HG03108 (cell line): ENCODE results near the gene SHLD1.
A peak's percentile ranks its signal among the peaks of the same experiment; 100 is the strongest.
"Not testable (repeated sequence)": the region's sequence is repeated elsewhere in the genome, so short reads cannot be mapped to it uniquely, and the experiment has no call there.

ENCODE experiments used
- ATAC-seq: cut with Tn5 transposase; IDR thresholded peaks from one replicate; pipeline ENCODE4 v1.9.1; 2021; ENCODE audit warnings: moderate library complexity; ENCODE audit not compliant: unreplicated experiment

The SHLD1 gene

GRCh38 chr20:5779071-5779900 lies 29.1 kb downstream of the SHLD1 start:
- no peak for ATAC-seq

DNA sequence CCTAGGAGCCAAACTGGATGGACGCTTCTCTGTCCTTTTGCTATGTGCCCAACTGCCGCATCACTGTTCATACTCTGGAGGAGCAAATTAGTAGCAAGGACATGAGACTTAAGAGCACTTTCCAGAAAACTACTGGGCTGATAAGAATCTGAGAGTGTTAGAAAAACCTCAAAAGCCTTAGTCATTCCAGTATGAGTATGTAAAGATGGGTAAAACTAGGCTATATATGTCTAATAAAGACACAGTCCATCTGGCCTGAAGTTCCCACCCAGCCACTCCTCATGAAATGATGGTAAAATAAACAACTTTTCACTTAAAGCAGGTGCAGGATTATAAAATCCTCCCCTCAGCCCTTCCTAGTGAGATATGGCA lies 30.6 kb downstream of the SHLD1 start:
- no peak for ATAC-seq

- not testable (repeated sequence) for ATAC-seq
These were observed 31.2 kb downstream of the SHLD1 start for GRCh38 chr20:5781367-5781766.

- ATAC-seq = no peak
These were observed 31.9 kb downstream of the SHLD1 start for GRCh38 chr20:5781798-5782750.

DNA sequence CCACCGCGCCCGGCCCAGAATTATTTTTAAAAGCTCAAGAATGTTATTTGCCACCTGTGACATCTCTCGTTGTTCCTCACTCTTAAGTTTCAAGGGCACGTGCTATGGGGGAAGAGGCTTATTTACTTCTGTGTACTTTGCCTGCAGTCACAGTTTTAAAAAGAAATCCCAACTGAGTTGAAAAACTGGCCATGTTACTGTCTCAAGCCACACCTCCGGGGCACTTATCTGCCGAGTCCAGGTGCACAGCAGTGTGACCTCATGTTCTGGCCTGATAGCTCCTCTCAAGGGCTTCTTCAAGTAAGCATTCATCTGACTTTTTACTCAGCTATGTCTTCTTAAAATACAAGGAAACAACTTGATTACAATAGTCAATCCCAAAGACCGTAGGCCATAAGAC lies 34.5 kb downstream of the SHLD1 start:
- no peak for ATAC-seq

DNA sequence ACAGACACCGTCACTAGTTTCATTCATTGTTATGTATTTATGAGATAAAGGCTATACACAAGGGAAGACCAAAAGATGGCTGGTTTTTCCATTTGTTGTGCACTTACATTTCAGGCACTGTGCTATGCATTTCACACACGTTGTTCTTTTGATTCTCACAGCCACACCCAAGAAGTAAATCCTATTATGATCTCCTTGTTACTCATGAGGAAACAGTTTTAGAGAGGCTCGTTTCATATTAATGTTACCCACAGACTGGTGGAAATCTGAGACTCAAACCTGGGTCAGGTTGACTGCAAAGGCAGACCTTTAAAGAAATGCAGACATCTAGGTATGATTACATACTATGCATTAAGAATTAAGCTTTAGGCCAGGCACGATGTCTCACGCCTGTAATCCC lies 34.9 kb downstream of the SHLD1 start:
- ATAC-seq = no peak

DNA sequence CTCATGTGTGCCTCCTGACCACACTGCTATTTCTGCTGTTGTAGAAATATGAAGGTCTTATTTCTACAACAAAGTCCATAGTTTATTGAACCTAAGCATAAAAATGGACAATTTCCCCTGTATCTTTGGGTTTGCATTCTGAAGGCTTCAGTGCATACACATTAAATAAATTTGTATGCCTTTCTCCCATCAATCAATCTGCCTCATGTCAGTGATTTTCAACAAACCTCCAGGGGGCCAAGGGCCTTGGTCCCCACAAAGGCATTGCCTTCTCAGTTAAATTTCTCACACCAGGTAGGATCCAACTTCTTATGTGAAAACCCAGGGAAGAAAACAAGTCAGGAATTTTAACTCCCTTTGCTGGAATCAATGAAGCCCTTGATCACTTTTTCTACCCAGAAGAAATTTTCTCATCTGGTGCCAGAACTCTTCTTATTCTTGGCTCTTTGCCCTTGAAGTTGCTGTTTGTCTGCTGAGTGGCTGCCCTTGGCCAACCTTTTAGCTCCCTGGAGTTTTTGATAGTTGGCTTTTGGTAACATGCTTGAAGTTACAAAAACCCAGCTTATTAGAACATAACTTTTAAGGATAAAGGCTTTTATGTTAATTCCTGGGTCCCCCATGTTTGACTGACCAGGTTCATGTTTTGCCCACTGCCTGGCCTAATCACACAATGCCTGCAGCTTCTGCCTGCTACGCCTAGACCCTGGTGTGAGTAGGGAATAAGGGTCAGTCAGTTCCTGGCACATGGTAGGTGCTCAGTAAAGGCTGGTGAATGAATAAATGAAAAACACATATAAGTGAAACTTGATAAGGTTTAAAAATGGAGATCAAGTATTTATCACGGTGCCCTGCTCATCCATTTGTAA lies 37.0 kb downstream of the SHLD1 start:
- no peak for ATAC-seq

DNA sequence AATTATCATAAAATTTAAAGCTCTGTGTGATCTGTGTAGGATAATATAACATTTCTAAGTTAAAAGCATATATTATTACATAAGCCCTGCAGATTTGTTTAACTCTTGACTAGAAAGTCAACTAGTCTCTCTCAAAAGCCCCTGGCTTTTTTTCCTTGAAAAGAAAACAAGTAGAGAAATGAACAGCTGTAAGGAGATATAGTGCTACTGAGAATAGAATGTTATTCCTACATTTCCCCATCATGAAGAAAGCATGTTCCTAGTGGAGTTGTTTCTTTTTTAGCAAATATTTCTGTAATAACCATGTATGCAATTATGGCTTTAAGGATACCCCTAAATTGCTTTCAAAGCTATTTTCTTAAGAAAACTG lies 37.6 kb downstream of the SHLD1 start:
- no peak for ATAC-seq

GRCh38 chr20:5788385-5788895 lies 38.2 kb downstream of the SHLD1 start:
- peak; percentile 79 for ATAC-seq

DNA sequence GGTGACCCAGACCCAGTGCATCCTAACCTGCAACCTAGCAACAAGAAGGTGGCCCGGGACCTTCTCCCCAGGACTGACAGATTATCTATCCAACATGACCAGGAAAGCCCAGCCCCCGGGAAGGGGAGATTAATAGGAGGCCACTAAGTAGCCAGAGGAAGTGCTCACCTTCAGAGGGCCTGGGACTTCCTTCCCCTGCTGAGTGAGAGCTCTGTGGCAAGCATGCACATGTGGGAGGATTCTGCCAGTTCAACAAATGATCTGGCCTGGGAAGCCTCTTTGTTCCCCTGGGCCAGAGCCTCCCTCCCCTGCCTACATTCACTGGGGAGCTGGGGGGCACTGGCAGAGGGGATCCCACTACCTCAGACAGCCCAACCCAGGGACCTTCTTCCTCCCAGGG lies 39.6 kb downstream of the SHLD1 start:
- ATAC-seq = no peak

DNA sequence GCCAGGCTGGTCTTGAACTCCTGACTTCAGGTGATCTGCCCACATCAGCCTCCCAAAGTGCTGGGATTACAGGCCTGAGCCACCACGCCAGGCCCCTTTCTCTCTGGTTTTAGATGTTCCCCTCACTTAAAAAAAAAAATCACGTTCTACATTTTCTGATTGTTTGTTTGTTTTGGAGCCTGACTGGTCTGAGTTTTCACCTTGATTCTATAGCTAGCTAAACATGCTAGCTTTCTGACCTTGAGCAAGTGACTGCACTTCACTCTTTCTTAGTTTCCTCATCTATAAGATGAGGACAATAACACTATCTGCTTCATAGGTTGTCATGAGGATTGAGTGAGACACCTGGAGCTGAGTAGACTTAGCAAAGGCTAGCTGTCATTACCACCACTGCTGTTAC lies 43.7 kb downstream of the SHLD1 start:
- ATAC-seq = no peak

DNA sequence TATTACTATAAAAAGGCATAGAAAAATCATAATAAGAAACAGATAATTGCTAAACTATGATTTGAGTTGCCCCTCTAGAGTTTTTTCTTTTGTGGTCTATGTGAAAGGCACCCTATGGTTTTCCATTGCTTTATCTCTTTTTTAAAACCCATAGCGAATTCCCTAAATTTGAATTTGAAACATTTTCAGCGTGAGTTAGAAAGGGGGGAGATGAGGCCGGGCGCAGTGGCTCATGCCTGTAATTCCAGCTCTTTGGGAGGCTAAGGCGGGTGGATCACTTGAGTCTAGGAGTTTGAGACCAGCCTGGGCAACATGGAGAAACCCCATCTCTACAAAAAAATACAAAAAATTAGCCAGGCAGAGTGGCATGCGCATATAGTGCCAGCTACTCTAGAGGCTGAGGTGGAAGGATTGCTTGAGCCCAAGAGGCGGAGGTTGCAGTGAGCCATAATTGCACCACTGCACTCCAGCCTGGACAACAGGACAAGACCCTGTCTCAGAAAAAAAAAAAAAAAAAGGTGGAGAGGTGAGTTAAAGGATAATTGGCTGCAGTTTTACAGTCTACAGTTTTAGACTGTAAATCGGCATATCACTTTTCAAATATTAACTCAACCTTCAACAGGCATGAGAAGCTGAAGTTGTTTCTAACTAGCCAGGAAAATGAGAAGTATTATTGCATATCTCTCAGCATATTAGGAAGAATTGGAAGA lies 46.3 kb downstream of the SHLD1 start:
- ATAC-seq = no peak

DNA sequence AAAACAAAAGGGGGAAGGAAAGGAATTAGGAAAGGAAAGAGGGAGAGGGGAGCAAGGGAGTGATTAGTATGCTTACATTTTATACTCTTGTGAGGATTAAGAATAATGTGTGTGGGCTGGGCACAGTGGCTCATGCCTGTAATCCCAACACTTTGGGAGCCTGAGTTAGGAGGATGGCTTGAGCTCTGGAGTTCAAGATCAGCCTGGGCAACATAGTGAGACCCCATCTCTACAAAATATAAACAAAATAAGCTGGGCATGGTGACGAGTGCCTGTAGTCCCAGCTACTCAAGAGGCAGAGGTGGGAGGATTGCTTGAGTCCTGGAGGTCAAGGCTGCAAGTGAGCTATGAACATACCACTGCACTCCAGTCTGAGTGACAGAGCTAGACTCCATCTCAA lies 47.0 kb downstream of the SHLD1 start:
- no peak for ATAC-seq

DNA sequence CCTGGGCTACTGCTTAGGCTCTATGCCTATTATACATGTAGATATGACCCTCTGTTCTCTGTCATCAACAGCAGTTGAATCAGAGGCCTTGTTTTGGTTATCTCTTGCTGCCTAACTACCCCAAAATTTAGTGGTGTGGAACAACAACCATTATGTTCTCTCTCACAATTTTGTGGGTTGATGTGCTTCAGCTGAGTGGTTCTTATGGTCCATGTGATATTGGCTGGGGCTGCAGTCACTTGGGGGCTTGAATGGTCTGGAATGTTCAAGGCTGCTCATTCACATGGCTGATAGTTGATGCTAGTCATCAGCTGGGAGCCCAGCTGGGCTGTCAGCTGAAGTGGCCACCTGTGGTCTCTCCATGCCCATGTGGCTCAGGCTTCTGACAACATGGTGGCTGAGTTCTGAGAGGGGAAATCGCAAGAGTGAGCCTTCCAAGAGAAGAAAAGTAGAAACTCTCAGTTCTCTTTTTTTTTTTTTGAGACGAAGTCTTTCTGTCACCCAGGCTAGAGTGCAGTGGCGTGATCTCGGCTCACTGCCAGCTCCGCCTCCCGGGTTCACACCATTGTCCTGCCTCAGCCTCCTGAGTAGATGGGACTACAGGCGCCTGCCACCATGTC lies 47.8 kb downstream of the SHLD1 start:
- peak; percentile 92 for ATAC-seq

DNA sequence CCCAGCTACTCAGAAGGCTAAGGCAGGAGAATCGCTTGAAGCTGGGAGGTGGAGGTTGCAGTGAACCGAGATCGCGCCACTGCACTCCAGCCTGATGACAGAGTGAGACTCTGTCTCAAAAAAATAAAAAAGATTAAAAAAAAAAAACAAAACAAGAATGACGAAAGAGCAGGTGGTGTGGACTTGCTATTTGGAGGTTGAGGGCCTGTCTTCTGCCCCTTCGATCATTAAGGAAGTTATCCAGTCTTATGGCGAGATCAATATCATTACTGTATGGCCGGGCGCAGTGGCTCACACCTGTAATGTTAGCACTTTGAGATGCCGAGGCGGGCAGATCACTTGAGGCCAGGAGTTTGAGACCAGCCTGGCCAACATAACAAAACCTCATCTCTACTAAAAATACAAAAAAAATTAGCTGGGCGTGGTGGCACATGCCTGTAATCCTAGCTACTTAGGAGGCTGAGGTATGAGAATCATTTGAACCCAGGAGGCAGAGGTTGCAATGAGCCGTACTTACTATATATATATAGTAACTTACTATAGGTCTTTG lies 53.6 kb downstream of the SHLD1 start:
- not testable (repeated sequence) for ATAC-seq

GRCh38 chr20:5806457-5807263 lies 56.5 kb downstream of the SHLD1 start:
- ATAC-seq = no peak

DNA sequence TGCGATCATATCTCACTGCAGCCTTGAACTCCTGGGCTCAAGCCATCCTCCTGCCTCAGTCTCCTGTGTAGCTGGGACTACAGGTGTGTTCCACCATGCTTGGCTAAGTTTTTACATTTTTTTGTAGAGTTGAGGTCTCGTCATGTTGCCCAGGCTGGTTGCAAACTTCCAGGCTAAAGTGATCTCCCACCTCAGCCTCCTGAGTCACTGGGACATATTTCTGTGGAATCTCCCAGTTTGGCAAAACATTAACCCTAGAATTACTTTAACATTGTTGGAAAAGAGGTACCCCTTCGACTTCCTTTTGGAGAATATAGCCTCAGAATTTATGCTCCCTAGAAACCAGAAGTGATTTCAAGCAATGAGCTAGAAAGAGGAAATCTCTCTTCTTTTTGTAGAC lies 57.2 kb downstream of the SHLD1 start:
- no peak for ATAC-seq

DNA sequence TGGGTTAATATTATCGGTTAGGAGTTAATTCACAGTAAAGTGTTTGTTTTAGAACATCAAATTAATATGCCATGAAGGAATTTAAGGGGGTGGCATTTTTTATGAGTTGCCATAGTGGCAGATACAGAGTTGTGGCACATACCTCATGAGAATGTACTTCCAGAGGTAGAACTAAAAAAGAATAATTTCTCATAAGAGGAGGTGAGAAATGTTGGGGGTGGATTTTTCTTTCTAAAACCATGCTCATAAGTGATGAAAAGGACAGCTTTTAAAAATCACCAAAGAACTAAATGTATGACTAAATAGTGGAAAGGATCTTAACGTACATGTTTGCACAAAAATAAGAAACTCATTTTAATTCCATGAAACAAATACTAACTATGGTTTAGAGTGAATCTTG lies 58.7 kb downstream of the SHLD1 start:
- ATAC-seq = no peak

DNA sequence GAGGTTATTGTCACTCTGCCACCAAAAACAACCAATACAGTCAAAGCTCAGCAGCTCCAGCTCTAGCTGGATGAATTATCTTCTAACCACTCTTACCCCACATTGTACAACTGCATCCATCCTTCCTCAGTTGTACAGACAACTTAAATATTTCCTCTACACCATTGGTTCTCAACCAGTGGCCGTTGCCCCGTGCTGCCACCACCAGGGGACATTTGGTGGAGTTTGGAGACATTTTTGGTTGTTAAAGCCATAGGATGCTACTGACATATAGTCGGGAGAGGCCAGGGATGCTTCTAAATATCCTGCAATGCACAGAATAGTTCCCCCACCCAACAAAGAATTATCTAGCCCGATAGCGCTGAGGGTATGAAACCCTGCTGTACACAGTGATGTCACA lies 59.3 kb downstream of the SHLD1 start:
- no peak for ATAC-seq
